ENCODE data around the gene GAGE13. TPM values are rescaled to one million over a fixed set of nuclear protein-coding genes. Genes with fewer than 3 reads are reported as not detected.
"Not testable (repeated sequence)": the region's sequence is repeated elsewhere in the genome, so short reads cannot be mapped to it uniquely, and the experiment has no call there.

Gene GAGE13
- total RNA-seq, 1 donor from 2014 or later = not detected

DNA sequence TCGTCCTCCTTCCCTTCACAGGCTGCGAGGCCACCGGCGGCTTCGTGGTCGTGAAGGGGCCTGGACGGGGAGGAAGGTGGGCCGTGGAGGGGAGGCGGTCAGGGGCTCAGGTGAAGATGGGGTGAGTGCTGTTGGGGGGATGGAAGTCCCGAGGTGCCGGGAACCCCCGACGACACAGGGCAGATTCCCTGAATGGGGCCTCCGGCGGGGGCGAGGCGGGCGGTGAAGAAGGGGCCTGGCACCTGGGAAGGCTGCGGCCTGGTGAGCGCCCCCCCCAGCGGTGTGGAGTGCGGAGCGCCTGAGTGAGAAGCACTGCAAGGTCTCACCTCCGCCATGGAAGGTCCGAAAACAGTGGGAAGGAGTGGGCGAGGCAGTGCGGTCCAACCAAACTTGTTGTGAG lies 9.1 kb upstream of the GAGE13 start:
- intact Hi-C loops (cut with DNase I); DNase-seq (ENCODE audit: low spot score): not testable (repeated sequence)

DNA sequence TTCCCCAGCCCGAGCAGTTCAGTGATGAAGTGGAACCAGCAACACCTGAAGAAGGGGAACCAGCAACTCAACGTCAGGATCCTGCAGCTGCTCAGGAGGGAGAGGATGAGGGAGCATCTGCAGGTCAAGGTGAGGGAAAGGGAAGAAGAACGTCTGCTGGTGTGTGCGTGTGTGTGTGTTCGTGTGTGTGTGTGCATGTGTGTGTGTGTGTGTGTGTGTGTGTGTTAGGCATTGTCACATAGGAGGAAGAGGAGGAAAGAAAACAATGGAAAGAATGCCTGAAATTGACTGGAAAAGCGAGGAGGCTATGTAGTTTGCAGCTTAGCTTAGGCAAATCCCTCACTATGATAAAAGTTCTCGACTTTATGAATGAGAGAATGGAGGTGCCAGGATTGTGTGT lies 7.6 kb upstream of the GAGE13 start:
- intact Hi-C loops (cut with DNase I); DNase-seq (ENCODE audit: low spot score): not testable (repeated sequence)

DNA sequence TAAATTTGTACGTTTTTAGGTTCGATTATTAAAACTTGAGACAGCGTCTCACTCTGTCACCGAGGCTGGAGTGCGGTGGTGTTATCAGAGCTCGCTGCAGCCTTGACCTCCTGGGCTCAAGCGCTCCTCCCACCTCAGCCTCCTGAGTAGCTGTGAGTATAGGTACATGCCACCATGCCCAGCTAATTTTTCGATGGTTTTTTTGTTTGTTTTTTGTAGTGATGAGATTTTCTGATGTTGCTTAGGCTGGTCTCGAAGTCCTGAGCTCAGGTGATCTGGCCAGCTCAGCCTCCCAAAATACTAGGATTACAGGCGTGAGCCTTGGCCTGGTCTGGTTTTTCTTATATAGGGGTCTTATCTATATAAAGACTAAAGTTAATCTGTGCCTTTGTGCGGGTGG lies 961 bp upstream of the GAGE13 start:
- intact Hi-C loops (cut with DNase I); DNase-seq (ENCODE audit: low spot score): not testable (repeated sequence)

DNA sequence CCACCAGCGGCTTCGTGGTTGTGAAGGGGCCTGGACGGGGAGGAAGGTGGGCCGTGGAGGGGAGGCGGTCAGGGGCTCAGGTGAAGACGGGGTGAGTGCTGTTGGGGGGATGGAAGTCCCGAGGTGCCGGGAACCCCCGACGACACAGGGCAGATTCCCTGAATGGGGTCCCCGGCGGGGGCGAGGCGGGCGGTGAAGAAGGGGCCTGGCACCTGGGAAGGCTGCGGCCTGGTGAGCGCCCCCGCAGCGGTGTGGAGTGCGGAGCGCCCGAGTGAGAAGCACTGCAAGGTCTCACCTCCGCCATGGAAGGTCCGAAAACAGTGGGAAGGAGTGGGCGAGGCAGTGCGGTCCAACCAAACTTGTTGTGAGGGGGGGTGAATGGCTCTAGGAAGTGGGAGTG lies 459 bp downstream of the GAGE13 start:
- intact Hi-C loops (cut with DNase I); DNase-seq (ENCODE audit: low spot score): not testable (repeated sequence)

DNA sequence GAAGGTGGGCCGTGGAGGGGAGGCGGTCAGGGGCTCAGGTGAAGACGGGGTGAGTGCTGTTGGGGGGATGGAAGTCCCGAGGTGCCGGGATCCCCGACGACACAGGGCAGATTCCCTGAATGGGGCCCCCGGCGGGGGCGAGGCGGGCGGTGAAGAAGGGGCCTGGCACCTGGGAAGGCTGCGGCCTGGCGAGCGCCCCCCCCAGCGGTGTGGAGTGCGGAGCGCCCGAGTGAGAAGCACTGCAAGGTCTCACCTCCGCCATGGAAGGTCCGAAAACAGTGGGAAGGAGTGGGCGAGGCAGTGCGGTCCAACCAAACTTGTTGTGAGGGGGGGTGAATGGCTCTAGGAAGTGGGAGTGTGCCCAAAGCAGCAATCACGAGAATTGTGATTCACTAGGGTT lies 10.1 kb downstream of the GAGE13 start:
- peak; percentile 87 for DNase-seq (ENCODE audit: low spot score)
- intact Hi-C loops (cut with DNase I) = not testable (repeated sequence)

DNA sequence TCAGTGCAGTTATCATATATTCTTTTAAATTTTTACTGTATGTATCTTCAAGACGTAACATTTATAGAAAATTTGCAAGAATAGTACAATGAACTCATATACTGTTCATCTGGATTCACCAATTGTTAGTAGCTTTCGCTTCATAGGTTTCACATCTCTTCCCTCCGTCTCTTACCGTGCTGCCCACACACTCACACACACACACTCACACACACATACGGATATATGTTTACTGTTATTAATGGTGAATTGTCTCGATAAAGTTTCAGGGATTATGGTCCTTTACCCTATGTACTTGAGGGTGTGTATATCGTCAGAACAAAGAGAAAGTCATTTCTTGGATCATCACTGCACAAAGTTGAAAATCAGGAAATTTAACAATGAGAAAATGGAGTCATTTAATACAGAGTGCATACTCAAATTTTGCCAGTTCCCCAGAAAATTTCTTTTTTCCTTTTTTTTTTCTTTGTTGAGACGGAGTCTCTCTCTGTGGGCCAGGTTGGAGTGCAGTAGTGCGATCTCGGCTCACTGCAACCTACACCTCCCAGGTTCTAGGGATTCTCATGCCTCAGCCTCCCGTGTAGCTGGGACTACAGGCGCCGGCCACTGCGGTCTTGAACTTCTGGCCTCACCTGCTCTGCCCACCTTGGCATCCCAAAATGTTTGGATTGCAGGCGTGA lies 13.3 kb downstream of the GAGE13 start:
- DNase-seq (ENCODE audit: low spot score); intact Hi-C loops (cut with DNase I): not testable (repeated sequence)

DNA sequence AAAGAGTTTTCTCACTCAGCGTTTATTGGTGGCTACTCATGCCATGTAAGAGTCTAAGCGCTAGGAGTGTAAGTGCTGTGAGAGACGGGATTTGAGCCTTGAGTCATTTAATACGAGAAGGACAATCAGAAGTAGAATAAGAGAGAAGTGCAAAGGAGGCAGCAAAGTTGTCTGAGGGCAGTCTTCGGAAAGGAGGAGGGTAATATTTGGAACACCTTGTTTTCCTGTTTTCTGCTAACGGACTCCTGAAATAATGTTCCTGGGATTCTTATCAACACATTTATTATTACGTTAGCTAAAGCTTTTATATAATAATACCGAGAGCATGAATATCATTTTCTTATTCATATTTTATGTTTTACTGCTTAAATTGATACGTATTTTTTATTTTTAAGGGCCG lies 14.0 kb downstream of the GAGE13 start:
- intact Hi-C loops (cut with DNase I); DNase-seq (ENCODE audit: low spot score): not testable (repeated sequence)

DNA sequence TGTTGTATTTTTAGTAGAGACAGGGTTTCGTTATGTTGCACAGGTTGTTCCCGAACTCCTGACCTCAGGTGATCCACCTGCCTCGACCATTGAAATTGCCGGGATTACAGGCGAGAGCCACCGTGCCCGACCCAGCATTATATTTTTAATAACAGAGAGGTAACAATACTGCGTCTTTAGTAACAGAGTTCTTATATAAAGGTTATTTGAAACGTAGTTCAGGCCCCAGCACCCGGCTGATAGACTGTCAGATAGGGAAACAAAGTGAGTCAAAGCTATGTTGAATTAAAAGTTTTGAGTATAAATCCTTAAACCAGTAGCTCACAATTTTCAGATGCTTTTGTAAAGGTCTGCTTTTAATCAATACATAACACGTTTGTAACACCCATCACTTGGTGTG lies 14.8 kb downstream of the GAGE13 start:
- intact Hi-C loops (cut with DNase I) = not testable (repeated sequence)
- DNase-seq (ENCODE audit: low spot score) = peak; percentile 85

Other genes starting within 250 kb of the GAGE13 start
- 18.7 TPM for gene GPKOW, start 207.8 kb upstream of the GAGE13 start, total RNA-seq
- gene MAGIX, start 168.8 kb upstream of the GAGE13 start, total RNA-seq = 3.4 TPM
- 84.9 TPM for gene PLP2, start 159.7 kb upstream of the GAGE13 start, total RNA-seq
- 10.3 TPM for gene PRICKLE3, start 145.2 kb upstream of the GAGE13 start, total RNA-seq
- 1.2 TPM for gene SYP, start 131.4 kb upstream of the GAGE13 start, total RNA-seq
- 0.08 TPM for gene CACNA1F, start 98.2 kb upstream of the GAGE13 start, total RNA-seq
- gene CCDC22, start 96.1 kb upstream of the GAGE13 start, total RNA-seq = 10.6 TPM
- 0.11 TPM for gene FOXP3, start 66.9 kb upstream of the GAGE13 start, total RNA-seq
- gene PPP1R3F, start 61.8 kb upstream of the GAGE13 start, total RNA-seq = 23.4 TPM
- not detected for gene GAGE10, start 27.9 kb upstream of the GAGE13 start, total RNA-seq
- not detected for gene GAGE12J, start 9.5 kb upstream of the GAGE13 start, total RNA-seq
- gene GAGE12C, start 200.6 kb downstream of the GAGE13 start, total RNA-seq = not detected
- not detected for gene GAGE12D, start 210.2 kb downstream of the GAGE13 start, total RNA-seq
- not detected for gene GAGE12E, start 219.7 kb downstream of the GAGE13 start, total RNA-seq
- not detected for gene GAGE12F, start 229.3 kb downstream of the GAGE13 start, total RNA-seq
- gene GAGE12G, start 238.8 kb downstream of the GAGE13 start, total RNA-seq = not detected
- not detected for gene GAGE12H, start 248.4 kb downstream of the GAGE13 start, total RNA-seq

Measured in cardiac septum (tissue), 1 donor.